ENCODE results near the gene TES. TPM values are rescaled to one million over a fixed set of nuclear protein-coding genes. Genes with fewer than 3 reads are reported as not detected.

TES gene
- total and polyA plus RNA-seq, 2 of the 8 experiments (the other 6 are each of a cell fraction or from before 2014, with no cell fraction given) = 18.2 to 36.3 TPM

GRCh38 chr7:116226664-116227063, 16.3 kb downstream of the TES start (continued):
- TF ChIP-seq CHD7 (IDR thresholded peaks at IDR 0.05; ENCODE audit: insufficient replicate concordance, low read length) = no peak
- TF ChIP-seq BCL11A (IDR thresholded peaks at IDR 0.05; ENCODE audit: low read depth in 2 of 2, low read length in 2 of 2) = no peak
- no peak for TF ChIP-seq SIN3A (conservative IDR thresholded peaks at IDR 0.05 in 1 of 2, IDR thresholded peaks at IDR 0.05 in 1 of 2; ENCODE audit: low read depth in 1 of 2, low read length in 2 of 2)
- no peak for TF ChIP-seq CTBP2 (IDR thresholded peaks at IDR 0.05; ENCODE audit: borderline replicate concordance, insufficient read depth, insufficient read length, low read length)
- TF ChIP-seq JUN (IDR thresholded peaks at IDR 0.05; ENCODE audit: low read depth, low read length) = no peak
- TF ChIP-seq TEAD4 (IDR thresholded peaks at IDR 0.05; ENCODE audit: low read depth, low read length) = no peak
- no peak for TF ChIP-seq PHF8 (conservative IDR thresholded peaks at IDR 0.05; ENCODE audit: low read depth, low read length)
- TF ChIP-seq HDAC6 (IDR thresholded peaks at IDR 0.05; ENCODE audit: low read depth, low read length) = no peak
- TF ChIP-seq FOSL1 (IDR thresholded peaks at IDR 0.05; ENCODE audit: insufficient read depth, low read depth, low read length) = no peak
- no peak for TF ChIP-seq BACH1 (IDR thresholded peaks at IDR 0.05; ENCODE audit: low read length)
- TF ChIP-seq TCF12 (IDR thresholded peaks at IDR 0.05; ENCODE audit: low read depth, low read length) = no peak
